ENCODE results near the gene IL6.
"Not testable (repeated sequence)": the region's sequence is repeated elsewhere in the genome, so short reads cannot be mapped to it uniquely, and the experiment has no call there.

GRCh38 chr7:22708214-22708613, 18.8 kb upstream of the IL6 start:
- TF ChIP-seq CTCF (IDR thresholded peaks at IDR 0.05; ENCODE audit: poor library complexity, severe bottlenecking); EP300 (conservative IDR thresholded peaks at IDR 0.05; ENCODE audit: poor library complexity, severe bottlenecking); REST (IDR thresholded peaks at IDR 0.05; ENCODE audit: borderline replicate concordance); EZH2 (IDR thresholded peaks at IDR 0.05; ENCODE audit: borderline replicate concordance, insufficient read depth, low read length, poor library complexity, severe bottlenecking): not testable (repeated sequence)

Data from neural cell (in vitro differentiated cells).